Measurements from ENCODE around the gene SLC38A1.
"Not testable (repeated sequence)": the region's sequence is repeated elsewhere in the genome, so short reads cannot be mapped to it uniquely, and the experiment has no call there.

Gene SLC38A1

GRCh38 chr12:46201284-46201789, 67.5 kb downstream of the SLC38A1 start:
- no peak for DNase-seq

GRCh38 chr12:46200551-46200950, 68.3 kb downstream of the SLC38A1 start:
- no peak for DNase-seq

- DNase-seq = no peak
Observed at GRCh38 chr12:46198913-46199312, 69.9 kb downstream of the SLC38A1 start.

GRCh38 chr12:46197883-46198282, 71.0 kb downstream of the SLC38A1 start:
- no peak for DNase-seq

GRCh38 chr12:46190533-46190932, 78.3 kb downstream of the SLC38A1 start:
- not testable (repeated sequence) for DNase-seq

- DNase-seq = no peak
Observed at GRCh38 chr12:46188170-46188569, 80.7 kb downstream of the SLC38A1 start.

GRCh38 chr12:46187023-46187422, 81.8 kb downstream of the SLC38A1 start:
- DNase-seq = no peak

- no peak for DNase-seq
Observed at GRCh38 chr12:46186088-46186487, 82.8 kb downstream of the SLC38A1 start.

GRCh38 chr12:46185686-46186085, 83.2 kb downstream of the SLC38A1 start:
- no peak for DNase-seq

GRCh38 chr12:46184798-46185595, 83.8 kb downstream of the SLC38A1 start:
- DNase-seq = no peak

- no peak for DNase-seq
Observed at GRCh38 chr12:46183112-46183511, 85.7 kb downstream of the SLC38A1 start.

GRCh38 chr12:46181465-46181864, 87.4 kb downstream of the SLC38A1 start:
- no peak for DNase-seq

GRCh38 chr12:46179693-46180452, 89.0 kb downstream of the SLC38A1 start:
- no peak for DNase-seq

- no peak for DNase-seq
Observed at GRCh38 chr12:46177837-46178608, 90.8 kb downstream of the SLC38A1 start.

GRCh38 chr12:46177025-46177424, 91.8 kb downstream of the SLC38A1 start:
- no peak for DNase-seq

GRCh38 chr12:46174919-46175318, 93.9 kb downstream of the SLC38A1 start:
- no peak for DNase-seq

GRCh38 chr12:46174061-46174662, 94.7 kb downstream of the SLC38A1 start:
- DNase-seq = no peak

GRCh38 chr12:46168426-46168825, 100.4 kb downstream of the SLC38A1 start:
- DNase-seq = no peak

GRCh38 chr12:46167412-46167811, 101.4 kb downstream of the SLC38A1 start:
- no peak for DNase-seq

- DNase-seq = no peak
Observed at GRCh38 chr12:46165191-46165590, 103.7 kb downstream of the SLC38A1 start.

GRCh38 chr12:46164186-46164761, 104.6 kb downstream of the SLC38A1 start:
- no peak for DNase-seq

- not testable (repeated sequence) for DNase-seq
Observed at GRCh38 chr12:46162549-46163076, 106.2 kb downstream of the SLC38A1 start.

Data from cerebellar nuclear complex (tissue), 1 donor.